ENCODE data around the gene ESRRA. TPM values are rescaled to one million over a fixed set of nuclear protein-coding genes. Genes with fewer than 3 reads are reported as not detected.

Gene ESRRA
- total RNA-seq, 1 experiment from 2014 or later: 66.9 TPM

DNA sequence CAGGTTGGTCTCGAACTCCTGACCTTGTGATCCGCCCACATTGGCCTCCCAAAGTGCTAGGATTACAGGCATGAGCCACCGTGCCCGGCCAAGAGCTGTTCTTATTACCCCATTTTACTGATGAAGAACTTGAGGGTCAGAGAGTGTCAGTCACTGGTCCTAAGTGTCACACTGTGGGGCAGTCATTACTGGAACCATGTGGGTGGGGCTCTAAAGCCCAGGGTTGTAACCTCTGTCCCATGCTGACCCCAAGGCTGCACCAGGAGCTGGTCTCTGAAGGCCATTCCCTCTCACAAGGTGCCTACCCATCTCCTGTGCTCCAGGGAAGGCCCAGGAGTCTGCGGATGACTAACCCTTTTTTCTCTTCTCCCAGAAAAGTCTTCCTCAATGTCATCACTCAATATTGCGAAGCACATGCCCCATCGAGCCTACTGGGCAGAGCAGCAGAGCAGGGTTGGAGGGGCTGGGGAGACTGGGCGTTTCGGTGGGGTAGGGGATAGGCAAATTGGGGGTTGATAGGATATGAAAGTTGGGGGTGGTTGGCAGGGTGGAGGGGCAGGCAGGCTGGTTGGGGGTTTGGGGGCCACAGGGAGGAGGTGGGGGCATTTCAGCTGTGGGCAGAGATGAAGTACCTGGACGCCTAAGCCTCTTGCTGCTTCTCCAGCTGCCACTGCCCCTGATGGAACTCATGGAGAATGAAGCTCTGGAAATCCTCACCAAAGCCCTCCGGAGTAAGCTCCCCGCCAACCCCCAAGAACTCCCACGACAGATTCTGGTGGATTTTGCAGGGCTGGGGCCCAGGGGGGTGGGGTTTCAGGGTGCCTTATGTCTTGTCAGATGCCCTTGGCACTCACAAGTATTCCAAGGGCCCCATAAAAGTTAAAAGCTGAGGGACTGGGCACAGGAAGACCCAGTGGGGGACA is 2.0 kb upstream of the ESRRA start:
- H3K36me3 ChIP-seq (ENCODE audit: control insufficient read depth, insufficient read depth, low read length): peaks cover 3% of the 10 kb centered on the region; the same call in 1 of the 2 replicates
- no peak for DNase-seq
- H3K27ac Mint-ChIP-seq (ENCODE audit: unreplicated experiment): peak overlapping the region; percentile 99
- intact Hi-C loops (cut with micrococcal nuclease; ENCODE audit: unreplicated experiment): loop anchor here (1.0 to 2.0 kb wide), 3 partner anchors 19 to 63 kb away; partner anchors contain the start of genes BAD, FKBP2, GPR137 and PLCB3
- no peaks in the 10 kb centered on the region for H3K27me3 ChIP-seq (replicated peaks; ENCODE audit: control insufficient read depth, insufficient read depth, low read length)
- BruUV-seq (replicated peaks): no TSS peak
- no peaks in the 10 kb centered on the region for H3K27me3 Mint-ChIP-seq (ENCODE audit: insufficient read depth, unreplicated experiment)
- peaks cover 42% of the 10 kb centered on the region for H3K36me3 Mint-ChIP-seq (ENCODE audit: insufficient read depth, unreplicated experiment)
- no peaks in the 10 kb centered on the region for H3K9me3 ChIP-seq
- peaks cover 9% of the 10 kb centered on the region for H3K4me1 Mint-ChIP-seq (ENCODE audit: low read depth, unreplicated experiment)
- TF ChIP-seq, protein P1, sequence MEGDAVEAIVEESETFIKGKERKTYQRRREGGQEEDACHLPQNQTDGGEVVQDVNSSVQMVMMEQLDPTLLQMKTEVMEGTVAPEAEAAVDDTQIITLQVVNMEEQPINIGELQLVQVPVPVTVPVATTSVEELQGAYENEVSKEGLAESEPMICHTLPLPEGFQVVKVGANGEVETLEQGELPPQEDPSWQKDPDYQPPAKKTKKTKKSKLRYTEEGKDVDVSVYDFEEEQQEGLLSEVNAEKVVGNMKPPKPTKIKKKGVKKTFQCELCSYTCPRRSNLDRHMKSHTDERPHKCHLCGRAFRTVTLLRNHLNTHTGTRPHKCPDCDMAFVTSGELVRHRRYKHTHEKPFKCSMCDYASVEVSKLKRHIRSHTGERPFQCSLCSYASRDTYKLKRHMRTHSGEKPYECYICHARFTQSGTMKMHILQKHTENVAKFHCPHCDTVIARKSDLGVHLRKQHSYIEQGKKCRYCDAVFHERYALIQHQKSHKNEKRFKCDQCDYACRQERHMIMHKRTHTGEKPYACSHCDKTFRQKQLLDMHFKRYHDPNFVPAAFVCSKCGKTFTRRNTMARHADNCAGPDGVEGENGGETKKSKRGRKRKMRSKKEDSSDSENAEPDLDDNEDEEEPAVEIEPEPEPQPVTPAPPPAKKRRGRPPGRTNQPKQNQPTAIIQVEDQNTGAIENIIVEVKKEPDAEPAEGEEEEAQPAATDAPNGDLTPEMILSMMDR (IDR thresholded peaks at IDR 0.05; ENCODE audit: insufficient read depth in 1 of 2, low read depth in 1 of 2, low read length in 1 of 2, severe bottlenecking in 1 of 2, unreplicated experiment in 1 of 2): no peak
- H3K9me3 Mint-ChIP-seq (ENCODE audit: unreplicated experiment): no peaks in the 10 kb centered on the region
- peak overlapping the region; percentile 65 for H3K4me3 ChIP-seq (ENCODE audit: low read depth, low read length)
- H3K4me3 Mint-ChIP-seq (ENCODE audit: unreplicated experiment): peak overlapping the region; percentile 97
- peaks cover 26% of the 10 kb centered on the region for H3K4me1 ChIP-seq
- POLR2A ChIA-PET: interaction anchor here (0.6 to 3.5 kb wide), 9 partner anchors 14 to 1472 kb away, joined by 3 to 86 read pairs (median 10); partner anchors contain the start of genes FKBP2, NUDT22, PRDX5 and STX5
- CTCF ChIA-PET: interaction anchor here (0.7 to 5.8 kb wide), 15 partner anchors 11 to 463 kb away, joined by 3 to 61 read pairs (median 8); partner anchors contain the start of genes BAD, FKBP2, GPR137 and NUDT22

GRCh38 chr11:64304032-64304315 is 1.4 kb upstream of the ESRRA start:
- CTCF ChIA-PET: interaction anchor here (0.7 to 5.8 kb wide), 14 partner anchors 11 to 805 kb away, joined by 3 to 61 read pairs (median 8); partner anchors contain the start of genes BAD, FKBP2, GPR137 and NUDT22
- H3K4me3 Mint-ChIP-seq (ENCODE audit: unreplicated experiment): peak overlapping the region; percentile 97
- peaks cover 26% of the 10 kb centered on the region for H3K4me1 ChIP-seq
- no TSS peak for BruUV-seq (replicated peaks)
- peak overlapping the region; percentile 99 for H3K27ac Mint-ChIP-seq (ENCODE audit: unreplicated experiment)
- H3K4me1 Mint-ChIP-seq (ENCODE audit: low read depth, unreplicated experiment): peaks cover 9% of the 10 kb centered on the region
- no peaks in the 10 kb centered on the region for H3K9me3 Mint-ChIP-seq (ENCODE audit: unreplicated experiment)
- H3K27me3 Mint-ChIP-seq (ENCODE audit: insufficient read depth, unreplicated experiment): no peaks in the 10 kb centered on the region
- no peaks in the 10 kb centered on the region for H3K27me3 ChIP-seq (replicated peaks; ENCODE audit: control insufficient read depth, insufficient read depth, low read length)
- POLR2A ChIA-PET: interaction anchor here (0.6 to 3.5 kb wide), 7 partner anchors 13 to 1472 kb away, joined by 4 to 86 read pairs (median 9); partner anchors contain the start of genes FKBP2, NUDT22, PRDX5 and STX5
- peak overlapping the region; percentile 65 for H3K4me3 ChIP-seq (ENCODE audit: low read depth, low read length)
- H3K36me3 ChIP-seq (ENCODE audit: control insufficient read depth, insufficient read depth, low read length): peaks cover 3% of the 10 kb centered on the region; the same call in 1 of the 2 replicates
- H3K9me3 ChIP-seq: no peaks in the 10 kb centered on the region
- TF ChIP-seq, protein P1 (IDR thresholded peaks at IDR 0.05; ENCODE audit: insufficient read depth in 1 of 2, low read depth in 1 of 2, low read length in 1 of 2, severe bottlenecking in 1 of 2, unreplicated experiment in 1 of 2): no peak
- intact Hi-C loops (cut with micrococcal nuclease; ENCODE audit: unreplicated experiment): loop anchor here (1.0 to 2.0 kb wide), 3 partner anchors 19 to 63 kb away; partner anchors contain the start of genes BAD, FKBP2, GPR137 and PLCB3
- peaks cover 44% of the 10 kb centered on the region for H3K36me3 Mint-ChIP-seq (ENCODE audit: insufficient read depth, unreplicated experiment)
- no peak for DNase-seq
